ENCODE measurements around the gene ENTPD8.
"Not testable (repeated sequence)": the region's sequence is repeated elsewhere in the genome, so short reads cannot be mapped to it uniquely, and the experiment has no call there.

ENTPD8 gene

DNA sequence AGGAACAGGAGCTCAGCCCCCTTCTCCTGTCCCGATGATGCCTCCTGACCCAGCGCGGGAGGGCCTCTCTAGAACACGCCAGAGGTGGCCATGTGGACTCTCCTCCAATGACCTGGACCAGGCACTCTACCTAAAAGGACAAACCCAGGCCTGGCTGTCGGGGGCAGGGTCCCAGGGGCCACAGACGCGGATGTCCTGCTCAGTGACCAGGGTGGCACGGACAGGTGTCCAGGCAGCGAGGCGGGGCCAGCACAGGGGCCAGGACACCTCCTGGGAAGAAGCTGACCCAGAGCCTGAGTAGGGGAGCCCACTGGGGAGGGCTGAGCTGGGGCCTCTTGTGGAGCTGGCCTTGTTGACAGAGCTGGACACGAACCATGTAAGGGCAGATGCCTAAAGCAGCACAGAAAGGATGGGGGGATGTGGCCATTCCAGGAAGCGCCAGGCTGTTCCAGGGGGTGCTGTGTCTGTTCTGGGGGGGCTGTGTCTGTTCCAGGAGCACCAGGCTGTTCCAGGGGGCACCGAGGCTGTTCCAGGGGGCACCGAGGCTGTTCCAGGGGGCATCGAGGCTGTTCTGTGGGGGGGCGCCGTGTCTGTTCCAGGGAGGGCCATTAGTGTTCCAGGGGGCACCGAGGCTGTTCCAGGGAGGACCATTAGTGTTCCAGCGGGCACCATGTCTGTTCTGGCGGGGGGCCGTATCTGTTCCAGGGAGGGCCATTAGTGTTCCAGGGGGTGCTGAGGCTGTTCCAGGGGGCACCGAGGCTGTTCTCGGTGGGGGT lies 48.7 kb downstream of the ENTPD8 start:
- no peak for DNase-seq

DNA sequence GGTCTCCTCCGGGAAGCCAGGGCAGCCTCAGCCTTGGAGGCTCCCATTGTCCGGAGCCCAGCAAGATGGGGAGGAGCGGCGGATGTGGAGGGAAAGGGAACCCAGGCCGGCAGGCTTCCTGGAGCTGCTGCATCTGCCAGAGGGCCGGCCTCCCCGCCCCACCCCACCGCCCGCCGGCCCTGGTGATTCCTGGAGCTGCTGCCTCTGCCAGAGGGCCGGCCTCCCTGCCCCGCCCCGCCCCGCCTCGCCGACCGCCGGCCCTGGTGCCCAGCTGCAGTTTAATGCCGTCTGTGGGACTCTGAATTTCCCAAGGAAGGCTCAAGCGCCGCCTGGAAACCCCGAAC lies 49.8 kb downstream of the ENTPD8 start:
- no peak for DNase-seq

DNA sequence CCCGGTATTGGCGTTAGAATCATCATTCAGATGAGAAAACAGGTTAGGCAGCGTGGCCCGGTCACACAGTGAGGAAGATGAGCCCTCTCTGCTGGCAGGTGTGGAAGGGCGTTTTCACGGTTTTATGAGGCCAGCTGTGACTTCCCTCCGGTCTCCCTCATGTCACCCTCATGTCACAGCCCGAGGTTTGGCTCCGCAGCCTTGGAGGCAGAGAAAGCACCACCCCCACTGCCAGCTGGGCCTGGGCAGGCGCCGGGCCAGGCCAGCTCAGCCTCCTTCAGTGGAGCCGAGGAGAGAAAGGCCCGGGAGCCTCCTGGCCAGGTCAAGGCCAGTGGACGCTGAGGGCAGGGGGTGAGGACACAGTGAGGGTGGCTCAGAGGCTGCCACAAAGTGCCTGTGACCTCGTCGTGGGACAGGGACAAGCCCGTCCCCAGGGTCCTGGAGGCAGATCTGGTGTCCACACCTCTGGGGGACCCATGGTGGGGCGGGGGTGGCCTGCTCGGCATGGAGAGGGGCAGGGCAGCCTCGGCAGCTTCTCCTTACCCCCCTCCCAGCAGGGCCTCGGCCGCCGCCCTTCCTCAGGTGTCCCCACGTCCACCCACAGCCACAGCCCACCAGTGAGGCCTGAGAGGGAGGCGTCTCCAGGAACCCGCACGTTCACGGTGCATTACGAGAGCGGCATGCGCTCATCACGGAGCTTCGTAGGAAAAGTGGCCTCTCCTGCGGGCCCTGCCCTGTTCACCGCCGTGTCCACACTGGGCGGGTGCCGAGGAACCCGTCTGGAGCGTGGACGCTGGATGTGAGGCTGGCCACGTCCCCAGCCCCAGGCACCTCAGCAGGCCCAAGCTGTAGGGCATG lies 50.4 kb downstream of the ENTPD8 start:
- DNase-seq = no peak

DNA sequence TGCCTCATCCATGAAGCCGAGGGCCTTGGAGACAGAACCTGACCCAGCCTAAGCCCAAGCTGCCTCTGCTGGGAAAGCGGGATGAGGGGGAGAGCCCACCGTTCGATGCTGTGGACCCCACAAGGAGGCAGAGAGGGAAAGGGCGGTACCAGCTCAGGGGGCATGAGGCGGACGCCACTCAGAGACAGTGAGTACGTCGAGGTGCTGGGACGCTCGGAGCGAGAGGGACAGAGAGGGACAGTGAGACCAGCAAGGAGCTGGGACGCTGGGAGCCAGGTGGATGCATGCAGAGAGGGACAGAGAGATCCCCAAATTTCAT lies 51.8 kb downstream of the ENTPD8 start:
- DNase-seq = no peak

DNA sequence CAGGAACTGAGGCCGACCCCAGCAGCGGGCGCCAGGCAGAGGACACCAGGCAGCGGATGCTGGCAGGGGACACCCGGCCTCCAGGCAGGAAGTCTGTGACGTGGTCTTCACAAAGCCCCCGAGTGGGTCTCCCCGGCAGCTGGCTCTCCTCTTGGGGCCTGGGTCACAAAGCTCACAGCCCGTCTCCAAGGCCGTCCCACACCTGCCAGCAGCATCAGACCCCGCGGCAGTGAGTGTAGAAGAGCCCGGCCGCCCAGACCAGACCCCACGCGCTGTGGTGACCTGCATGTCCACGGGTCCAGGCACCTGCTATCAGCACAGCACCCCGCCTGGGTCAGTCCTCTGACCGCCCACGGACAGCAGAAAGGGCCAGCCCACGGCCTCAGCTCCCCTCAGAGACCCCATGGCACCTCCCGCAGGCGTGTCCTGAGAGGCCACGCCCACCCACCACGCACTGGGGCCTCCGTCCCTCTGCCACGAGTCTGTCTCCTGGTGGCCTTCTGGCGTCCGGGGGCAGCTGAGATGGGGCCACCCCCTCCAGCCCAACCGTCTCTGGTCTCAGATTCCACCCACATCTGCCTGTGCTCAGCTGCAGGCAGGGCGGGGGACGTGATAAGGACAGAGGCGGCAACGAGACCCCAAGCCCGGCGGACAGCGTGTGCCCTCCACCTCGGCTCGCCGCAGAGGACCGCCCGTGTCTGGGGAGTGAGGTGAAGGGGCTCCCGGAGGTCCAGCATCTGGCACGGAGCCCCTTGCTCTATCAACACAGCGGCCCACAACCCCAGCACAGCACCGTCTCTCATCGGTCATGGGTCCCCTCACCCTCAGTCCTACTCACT lies 52.3 kb downstream of the ENTPD8 start:
- no peak for DNase-seq

DNA sequence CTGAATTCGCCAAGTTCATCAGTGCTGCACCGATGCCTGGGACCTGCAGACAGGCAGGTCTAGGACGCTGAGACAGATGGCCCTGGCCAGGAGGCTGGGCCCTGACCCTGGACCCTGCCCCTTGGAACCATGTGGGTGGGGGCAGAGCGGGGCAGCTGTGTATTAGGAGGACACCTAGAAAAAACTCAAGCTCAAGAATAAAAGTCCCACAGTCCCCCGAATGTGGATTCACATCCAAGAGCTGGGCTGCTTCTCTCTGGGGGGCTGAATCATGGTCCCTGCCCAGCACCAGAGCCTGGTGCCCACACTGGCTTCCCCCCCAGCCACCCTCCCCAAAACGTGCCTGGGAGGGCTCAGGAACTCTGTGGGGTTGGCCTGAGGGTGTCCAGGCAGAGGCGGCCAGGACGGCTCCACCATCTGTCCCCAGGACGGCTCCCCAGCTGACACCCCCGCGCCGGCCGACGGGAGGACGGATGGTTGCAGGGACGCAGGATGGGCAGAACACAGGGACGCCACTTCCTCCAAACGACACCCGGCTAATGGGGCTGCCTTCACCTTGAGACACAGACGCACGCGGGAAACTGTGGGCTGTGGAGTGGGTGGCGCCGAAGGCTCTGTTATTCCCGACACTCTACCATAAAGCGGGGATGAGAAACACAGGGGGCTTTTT lies 53.1 kb downstream of the ENTPD8 start:
- no peak for DNase-seq

DNA sequence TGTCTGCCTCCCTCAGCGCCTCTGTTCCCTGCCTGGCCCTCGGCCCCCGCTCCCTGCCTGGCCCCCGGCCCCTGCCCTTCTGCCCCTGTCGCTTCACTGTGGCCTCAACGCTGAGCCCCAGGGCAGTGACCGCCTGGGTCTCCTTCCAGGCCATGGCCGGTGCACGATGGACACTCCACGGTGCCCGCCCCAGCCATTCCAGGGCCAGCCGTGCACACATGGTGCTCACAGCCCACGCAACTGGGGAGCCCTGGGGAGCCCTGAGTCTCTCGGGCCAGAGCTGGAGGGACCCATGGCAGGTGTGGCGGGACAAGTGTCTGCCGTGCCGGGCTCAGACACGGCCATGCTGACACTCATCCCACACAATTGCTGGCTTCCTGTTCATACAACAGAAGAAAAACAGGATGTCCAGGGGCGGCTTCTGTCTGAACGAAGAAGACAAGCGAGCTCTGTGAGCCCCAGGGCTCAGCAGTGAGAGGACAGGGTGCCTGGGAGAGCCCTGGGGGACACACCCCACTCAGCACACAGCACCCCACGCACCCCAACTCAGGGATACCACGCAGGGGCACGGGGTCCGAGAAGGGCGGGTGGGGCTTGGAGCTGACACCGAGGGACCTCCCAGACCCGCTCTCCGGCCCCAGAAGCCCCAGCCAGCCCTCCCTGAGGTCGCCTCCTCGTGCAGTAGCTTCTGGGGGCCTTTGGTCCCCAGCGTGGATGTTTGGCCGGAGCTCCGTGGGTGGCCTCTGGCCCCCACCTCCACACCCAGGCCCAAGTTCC lies 53.9 kb downstream of the ENTPD8 start:
- no peak for DNase-seq

DNA sequence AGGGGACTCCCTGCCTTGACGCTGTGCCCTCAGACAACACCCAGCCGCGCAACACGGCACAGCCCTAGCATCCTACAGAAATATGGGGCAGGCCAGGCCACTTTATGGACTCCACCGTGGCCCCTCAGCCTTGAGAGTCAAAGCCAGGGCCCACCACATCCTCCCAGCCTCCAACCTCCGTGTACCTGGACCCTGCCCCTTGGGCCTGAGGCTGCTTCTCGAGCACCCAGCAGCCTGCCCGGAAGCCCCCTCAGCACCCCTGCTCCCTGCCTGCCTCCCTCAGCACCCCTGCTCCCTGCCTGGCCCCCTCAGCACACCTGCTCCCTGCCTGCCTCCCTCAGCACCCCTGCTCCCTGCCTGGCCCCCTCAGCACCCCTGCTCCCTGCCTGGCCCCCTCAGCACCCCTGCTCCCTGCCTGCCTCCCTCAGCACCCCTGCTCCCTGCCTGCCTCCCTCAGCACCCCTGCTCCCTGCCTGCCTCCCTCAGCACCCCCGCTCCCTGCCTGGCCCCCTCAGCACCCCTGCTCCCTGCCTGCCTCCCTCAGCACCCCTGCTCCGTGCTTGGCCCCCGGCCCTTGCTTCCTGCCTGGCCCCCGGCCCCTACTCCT lies 54.5 kb downstream of the ENTPD8 start:
- not testable (repeated sequence) for DNase-seq

DNA sequence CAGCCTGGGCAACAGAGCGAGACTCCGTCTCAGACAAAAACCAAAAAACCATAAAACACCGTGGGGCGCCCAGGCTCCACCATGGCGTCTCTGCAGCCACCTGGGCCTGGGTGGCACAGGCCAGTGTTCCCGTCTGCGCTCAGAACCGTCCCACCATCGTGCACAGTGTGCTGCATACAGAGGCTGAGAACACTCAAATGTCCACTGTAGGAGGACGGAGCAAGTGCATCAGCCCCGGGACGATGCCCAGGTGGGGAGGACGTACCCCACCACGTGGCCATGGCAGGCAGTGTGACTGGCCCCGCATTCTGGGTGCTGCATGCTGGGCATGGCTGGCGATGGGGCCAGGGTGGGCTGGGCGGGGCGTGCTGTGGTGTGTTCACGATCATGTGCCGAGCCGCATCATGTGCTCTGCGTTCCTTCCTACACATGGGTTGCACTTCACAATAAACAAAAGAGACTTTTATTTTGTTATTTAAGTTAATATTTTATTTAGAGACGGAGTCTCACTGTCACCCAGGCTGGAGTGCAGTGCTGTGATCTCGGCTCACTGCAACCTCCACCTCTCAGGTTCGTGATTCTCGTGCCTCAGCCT lies 56.0 kb downstream of the ENTPD8 start:
- DNase-seq = no peak
